ENCODE results near the gene TNS1.

- TF ChIP-seq EZH2phosphoT487 (IDR thresholded peaks at IDR 0.05; ENCODE audit: borderline replicate concordance) (no peak), CTCF (conservative IDR thresholded peaks at IDR 0.05; ENCODE audit: low read length) (no peak)
Observed at GRCh38 chr2:218016810-218017209, 14.0 kb upstream of the TNS1 start.

Data from Loucy (cell line).